Esophagus muscularis mucosa (tissue), 4 donors: ENCODE results near the gene GSK3B. TPM values are rescaled to one million over a fixed set of nuclear protein-coding genes. Genes with fewer than 3 reads are reported as not detected.

Source experiments
- DNase-seq: peaks from one replicate; pipeline ENCODE4 v3.0.0-alpha.2; 2017; ENCODE audit errors: extremely low spot score
- H3K27ac ChIP-seq, 4 donors: fragments of 200-600 bp; sonication (generic); replicated peaks in 1 of 4; 1 replicate in 3 of 4; 2 replicates in 1 of 4; pipeline ENCODE4 v1.5.1; 2016 to 2019; ENCODE audit warnings: mild to moderate bottlenecking in 1 of 4
- H3K27me3 ChIP-seq, 4 donors: fragments of 200-600 bp; sonication (generic); one replicate each; pipeline versions ENCODE4 v1.5.1 to v1.6.0; 2016 to 2019
- H3K36me3 ChIP-seq, 4 donors: fragments of 200-600 bp; sonication (generic); one replicate each; pipeline ENCODE4 v1.5.1; 2016 to 2019
- H3K4me1 ChIP-seq, 4 donors: fragments of 200-600 bp; sonication (generic); one replicate each; pipeline ENCODE4 v1.5.1; 2016 to 2019
- H3K4me3 ChIP-seq, 4 donors: fragments of 200-600 bp; sonication (generic); 1 replicate in 2 of 4; 2 replicates in 2 of 4; pipeline ENCODE4 v1.5.1; 2016 to 2019; ENCODE audit warnings: mild to moderate bottlenecking in 4 of 4, moderate library complexity in 1 of 4
- H3K9me3 ChIP-seq, 4 donors: fragments of 200-600 bp; sonication (generic); 1 replicate in 3 of 4; 2 replicates in 1 of 4; pipeline ENCODE4 v1.5.1; 2016 to 2019
- EP300 ChIP-seq: sonication (generic); formaldehyde crosslinking; IDR thresholded peaks from one replicate; pipeline ENCODE4 v1.6.1; 2017; ENCODE audit warnings: antibody characterized with exemption
- POLR2A ChIP-seq: fragments of 450-650 bp; IDR thresholded peaks from one replicate; pipeline ENCODE4 v1.6.1; 2017; ENCODE audit warnings: antibody characterized with exemption, moderate library complexity, mild to moderate bottlenecking, low read depth
- POLR2AphosphoS5 ChIP-seq, 2 donors: sonication (generic); formaldehyde crosslinking; IDR thresholded peaks; one replicate each; pipeline ENCODE4 v1.6.1; 2017; ENCODE audit warnings: antibody characterized with exemption in 2 of 2
- WGBS: methylation state at CpG from one replicate; pipeline ENCODE4 v1.1.5; 2018; 5-methylcytosine and 5-hydroxymethylcytosine counted together
- intact Hi-C: fragments of 100-400 bp; cut with DNase I; formaldehyde crosslinking; loops from one replicate; pipeline ENCODE4 v1.15.1; 2023
- total RNA-seq, 4 donors: library from RNA; depleted of rRNA; stranded (reverse); fragments of >200 nt; gene quantifications; one replicate each; pipeline versions ENCODE4 v1.1.0 to v1.2.1, GENCODE V29; 2016
- TF ChIP-seq, protein P1 (sequence below), 3 experiments: fragments of 200-600 bp in 2 of 3; fragments of 450-650 bp in 1 of 3; sonication (generic) in 2 of 3; IDR thresholded peaks; one replicate each; pipeline ENCODE4 v1.5.1; 2017 to 2019; ENCODE audit warnings: antibody characterized with exemption in 3 of 3, mild to moderate bottlenecking in 2 of 3, moderate library complexity in 1 of 3

Gene GSK3B
- total RNA-seq, 4 donors from 2014 or later: 30.3 to 35.4 (median 31.3) TPM

GRCh38 chr3:120100711-120101110, 6.5 kb upstream of the GSK3B start:
- no peak for DNase-seq
- Histone ChIP-seq H3K4me1 (peaks cover 9 to 19% (median 17%) of the 10 kb centered on the region in 4 donors), H3K27ac (no peak overlapping the region), H3K9me3 (no peaks in the 10 kb centered on the region), H3K36me3 (no peaks in the 10 kb centered on the region), H3K27me3 (no peaks in the 10 kb centered on the region), H3K4me3 (no peak overlapping the region)
- TF ChIP-seq, protein P1, sequence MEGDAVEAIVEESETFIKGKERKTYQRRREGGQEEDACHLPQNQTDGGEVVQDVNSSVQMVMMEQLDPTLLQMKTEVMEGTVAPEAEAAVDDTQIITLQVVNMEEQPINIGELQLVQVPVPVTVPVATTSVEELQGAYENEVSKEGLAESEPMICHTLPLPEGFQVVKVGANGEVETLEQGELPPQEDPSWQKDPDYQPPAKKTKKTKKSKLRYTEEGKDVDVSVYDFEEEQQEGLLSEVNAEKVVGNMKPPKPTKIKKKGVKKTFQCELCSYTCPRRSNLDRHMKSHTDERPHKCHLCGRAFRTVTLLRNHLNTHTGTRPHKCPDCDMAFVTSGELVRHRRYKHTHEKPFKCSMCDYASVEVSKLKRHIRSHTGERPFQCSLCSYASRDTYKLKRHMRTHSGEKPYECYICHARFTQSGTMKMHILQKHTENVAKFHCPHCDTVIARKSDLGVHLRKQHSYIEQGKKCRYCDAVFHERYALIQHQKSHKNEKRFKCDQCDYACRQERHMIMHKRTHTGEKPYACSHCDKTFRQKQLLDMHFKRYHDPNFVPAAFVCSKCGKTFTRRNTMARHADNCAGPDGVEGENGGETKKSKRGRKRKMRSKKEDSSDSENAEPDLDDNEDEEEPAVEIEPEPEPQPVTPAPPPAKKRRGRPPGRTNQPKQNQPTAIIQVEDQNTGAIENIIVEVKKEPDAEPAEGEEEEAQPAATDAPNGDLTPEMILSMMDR (IDR thresholded peaks at IDR 0.05): no peak
- TF ChIP-seq POLR2A: no peak
- no peak for TF ChIP-seq EP300
- TF ChIP-seq POLR2AphosphoS5 (IDR thresholded peaks at IDR 0.05): no peak
- WGBS: 100% methylated on average over 1 of the region's 1 CpG
- intact Hi-C loops: no loop called here

DNA sequence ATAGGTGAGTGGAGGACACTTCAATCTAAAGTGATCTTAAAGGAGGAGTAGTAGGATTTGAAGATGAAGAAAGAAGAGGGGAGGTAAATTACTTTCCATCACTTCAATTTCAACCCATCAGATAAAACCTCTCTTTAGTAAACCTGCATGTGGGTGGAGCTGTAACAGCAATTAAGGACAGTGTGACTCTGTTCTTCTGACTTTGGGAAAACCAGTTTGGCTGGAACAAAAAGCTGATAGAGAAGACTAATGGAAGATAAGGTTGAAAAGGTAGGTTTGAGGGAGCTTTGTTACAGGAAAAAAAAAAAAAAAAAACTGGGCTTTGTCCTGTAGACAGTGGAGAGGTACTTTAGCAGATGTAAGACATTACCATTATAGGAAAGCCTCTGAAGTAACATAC, 4.5 kb upstream of the GSK3B start:
- Histone ChIP-seq H3K27me3 (no peaks in the 10 kb centered on the region), H3K4me3 (no peak overlapping the region), H3K27ac (no peak overlapping the region), H3K36me3 (no peaks in the 10 kb centered on the region), H3K4me1 (peaks cover 9 to 19% (median 17%) of the 10 kb centered on the region in 4 donors), H3K9me3 (no peaks in the 10 kb centered on the region)
- DNase-seq: no peak
- intact Hi-C loops: loop anchor here (5.0 to 10.0 kb wide), 2 partner anchors 59 to 246 kb away; partner anchors contain the start of gene LRRC58
- TF ChIP-seq EP300 (no peak), POLR2A (no peak), POLR2AphosphoS5 (IDR thresholded peaks at IDR 0.05) (no peak)
- TF ChIP-seq, protein P1 (IDR thresholded peaks at IDR 0.05): no peak

GRCh38 chr3:120095979-120096426, 1.8 kb upstream of the GSK3B start:
- Histone ChIP-seq H3K4me3 (peak overlapping the region; percentile 86 to 90 (median 88)), H3K36me3 (no peaks in the 10 kb centered on the region), H3K27me3 (no peaks in the 10 kb centered on the region), H3K27ac (peak overlapping the region; percentile 99 to 100 (median 99)), H3K4me1 (peaks cover 9 to 25% (median 20%) of the 10 kb centered on the region in 4 donors), H3K9me3 (no peaks in the 10 kb centered on the region)
- TF ChIP-seq POLR2A: no peak
- TF ChIP-seq, protein P1 (IDR thresholded peaks at IDR 0.05): no peak
- no peak for TF ChIP-seq EP300
- no peak for TF ChIP-seq POLR2AphosphoS5 (IDR thresholded peaks at IDR 0.05)
- WGBS: 0% methylated on average over 1 of the region's 1 CpG
- intact Hi-C loops: loop anchor here (5.0 to 10.0 kb wide), 2 partner anchors 61 to 249 kb away; partner anchors contain the start of gene LRRC58
- no peak for DNase-seq

DNA sequence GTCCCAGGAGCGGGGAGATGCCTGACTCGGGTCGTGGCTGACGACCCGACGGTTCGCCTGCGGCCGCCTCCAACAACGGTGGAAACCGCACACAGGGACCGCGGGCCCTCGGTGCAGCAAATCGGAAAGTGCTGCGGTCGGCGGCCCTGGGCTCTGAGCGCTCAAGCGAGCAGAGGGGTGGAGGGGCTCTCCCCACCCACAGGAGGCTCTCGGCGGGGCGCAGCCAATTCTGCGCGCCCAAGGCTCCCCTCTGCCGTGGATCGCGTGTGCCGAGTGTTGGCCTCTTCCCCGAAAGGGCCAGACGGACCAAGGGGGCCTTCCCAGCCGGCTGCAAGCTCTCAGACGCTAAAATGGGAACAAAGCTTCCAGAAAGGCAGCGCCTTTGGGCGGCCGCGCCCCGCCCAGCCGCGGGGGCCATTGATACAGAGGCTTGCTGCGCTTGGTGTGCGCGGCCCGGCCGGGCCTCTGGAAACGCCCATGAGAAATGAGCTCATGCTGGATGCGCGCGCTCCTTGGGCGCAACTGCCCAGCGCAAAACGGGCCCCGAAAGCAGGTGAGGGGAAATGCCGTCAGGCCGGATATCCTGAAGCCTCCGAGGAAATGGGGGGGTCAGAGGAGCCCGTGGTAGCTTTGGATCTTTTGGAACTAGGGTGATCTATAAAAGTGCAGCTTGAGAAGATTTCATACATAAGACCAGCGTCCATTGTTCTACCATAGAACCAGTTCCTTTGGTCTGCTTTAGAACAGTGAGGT, 1.2 kb upstream of the GSK3B start:
- under 1% methylated on average over 32 of the region's 58 CpGs for WGBS
- TF ChIP-seq POLR2AphosphoS5 (IDR thresholded peaks at IDR 0.05): peak; percentile 85 to 98
- peak; percentile 89 for TF ChIP-seq POLR2A
- TF ChIP-seq, protein P1 (IDR thresholded peaks at IDR 0.05): no peak
- intact Hi-C loops: loop anchor here (5.0 to 10.0 kb wide), 2 partner anchors 62 to 249 kb away; partner anchors contain the start of gene LRRC58
- Histone ChIP-seq H3K27ac (peak overlapping the region; percentile 99 to 100 (median 99)), H3K4me3 (peak overlapping the region; percentile 86 to 90 (median 88)), H3K27me3 (no peaks in the 10 kb centered on the region), H3K36me3 (no peaks in the 10 kb centered on the region), H3K4me1 (peaks cover 9 to 31% (median 26%) of the 10 kb centered on the region in 4 donors), H3K9me3 (no peaks in the 10 kb centered on the region)
- peak; percentile 97 for DNase-seq
